Activated CD8-positive, alpha-beta memory T cell treated with anti-CD3 and anti-CD28 coated beads, Interleukin-2, amount 50 U/mL, for 1 hour (primary cell): ENCODE measurements around the gene RNU7-1.
"Not testable (repeated sequence)": the region's sequence is repeated elsewhere in the genome, so short reads cannot be mapped to it uniquely, and the experiment has no call there.

Experiments used
- DNase-seq: peaks from one replicate; pipeline ENCODE4 v3.0.0-alpha.2; 2020; ENCODE audit errors: extremely low read depth

Gene RNU7-1

GRCh38 chr12:6943722-6944380, at the start of gene RNU7-1, which contains the start of gene C12orf57:
TSS of gene RNU7-1 (plus strand) at chr12:6943816.
TSS of gene C12orf57 (plus strand) at chr12:6944022. CDS start at chr12:6944122, 100 bp downstream.
- no peak for DNase-seq

- DNase-seq: no peak
These were observed 49.3 kb upstream of the RNU7-1 start for GRCh38 chr12:6894321-6894720.

- DNase-seq: no peak
These were observed 46.7 kb upstream of the RNU7-1 start for GRCh38 chr12:6896846-6897435.

GRCh38 chr12:6899427-6899826, 44.2 kb upstream of the RNU7-1 start:
- no peak for DNase-seq

GRCh38 chr12:6899837-6900519, 43.6 kb upstream of the RNU7-1 start:
- no peak for DNase-seq

- no peak for DNase-seq
These were observed 41.2 kb upstream of the RNU7-1 start for GRCh38 chr12:6902448-6902847.

- DNase-seq: no peak
These were observed 39.9 kb upstream of the RNU7-1 start for GRCh38 chr12:6903722-6904121.

- DNase-seq: peak; percentile 93
These were observed 39.0 kb upstream of the RNU7-1 start, which contains the start of gene LRRC23 for GRCh38 chr12:6904280-6905276. TSS of gene LRRC23 (plus strand) at chr12:6904822. CDS start at chr12:6905634, 812 bp downstream.

GRCh38 chr12:6905414-6906040, 38.1 kb upstream of the RNU7-1 start:
- DNase-seq: no peak

- DNase-seq: not testable (repeated sequence)
These were observed 35.5 kb upstream of the RNU7-1 start for GRCh38 chr12:6908141-6908540.

GRCh38 chr12:6909421-6910145, 34.0 kb upstream of the RNU7-1 start:
- DNase-seq: no peak

- DNase-seq: no peak
These were observed 31.3 kb upstream of the RNU7-1 start for GRCh38 chr12:6912164-6912935.

GRCh38 chr12:6914246-6914946, 29.2 kb upstream of the RNU7-1 start, which contains the start of gene ENO2:
TSS of gene ENO2 (plus strand) at chr12:6914580. CDS start at chr12:6915833, 1,253 bp downstream.
- DNase-seq: peak; percentile 76

GRCh38 chr12:6914947-6915788, 28.4 kb upstream of the RNU7-1 start:
- no peak for DNase-seq

- DNase-seq: no peak
These were observed 27.8 kb upstream of the RNU7-1 start for GRCh38 chr12:6915789-6916285.

GRCh38 chr12:6916426-6917200, 27.0 kb upstream of the RNU7-1 start:
- DNase-seq: no peak
